COR-L47 (cell line): ENCODE results near the gene GATA5.
A peak's percentile ranks its signal among the peaks of the same experiment; 100 is the strongest.
"Not testable (repeated sequence)": the region's sequence is repeated elsewhere in the genome, so short reads cannot be mapped to it uniquely, and the experiment has no call there.

ENCODE experiments used
- DNase-seq: peaks from one replicate; lab custom pipeline; 2025; lab: John Stamatoyannopoulos, UW

Gene GATA5

DNA sequence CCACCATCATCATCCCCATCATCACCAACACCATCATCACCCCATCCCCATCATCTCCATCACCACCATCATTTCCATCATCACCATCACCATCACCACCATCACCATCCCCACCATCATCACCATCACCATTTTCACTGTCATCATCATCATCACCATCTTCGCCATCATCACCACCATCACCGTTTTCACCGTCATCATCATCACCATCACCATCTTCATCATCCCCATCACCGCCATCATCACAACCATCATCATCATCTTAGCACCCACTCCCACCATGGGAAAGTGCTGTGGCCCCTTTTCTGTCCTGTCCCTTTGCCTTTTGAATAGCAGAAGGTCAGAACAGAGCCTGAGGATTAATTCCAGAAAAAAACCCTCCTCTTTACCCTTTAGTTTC lies 28.5 kb upstream of the GATA5 start:
- DNase-seq, result no peak

DNA sequence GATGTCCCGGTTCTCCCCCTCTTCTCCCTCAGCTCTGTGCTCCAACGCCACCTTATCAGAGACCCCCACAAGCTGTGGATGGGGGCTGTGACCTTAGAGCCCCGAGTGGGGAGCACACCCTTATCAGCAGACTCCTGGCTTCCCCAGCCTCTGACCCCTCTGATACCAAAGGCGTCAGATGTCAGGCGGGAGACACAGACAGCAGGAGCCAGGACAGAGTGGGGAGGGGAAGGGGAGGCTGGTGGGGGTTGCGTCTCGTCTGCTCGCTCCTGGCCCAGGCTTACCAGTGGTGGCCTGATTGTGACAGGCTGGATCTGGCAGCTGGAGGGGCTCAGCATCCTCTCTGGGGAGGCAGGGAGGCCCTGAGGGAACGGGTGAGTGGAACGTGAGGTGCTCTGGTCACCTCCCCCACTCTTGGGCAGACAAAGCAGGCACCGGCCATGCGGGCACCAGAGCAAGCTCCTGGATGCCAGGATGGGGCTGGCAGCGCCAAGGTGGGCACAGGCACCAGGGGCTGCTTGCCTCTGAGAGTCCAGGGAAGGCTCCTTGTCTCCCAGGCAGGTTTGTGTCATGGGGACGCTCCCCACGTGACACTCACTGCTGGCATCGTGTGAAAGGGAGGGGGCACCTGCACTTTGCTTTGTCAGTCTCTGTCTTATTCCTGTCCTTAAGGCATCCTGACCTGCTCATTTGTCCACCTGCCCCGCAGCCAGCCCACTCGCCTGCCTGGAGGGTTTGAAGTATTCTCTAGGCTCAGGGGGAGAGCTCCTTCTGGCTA lies 27.8 kb upstream of the GATA5 start:
- no peak for DNase-seq

DNA sequence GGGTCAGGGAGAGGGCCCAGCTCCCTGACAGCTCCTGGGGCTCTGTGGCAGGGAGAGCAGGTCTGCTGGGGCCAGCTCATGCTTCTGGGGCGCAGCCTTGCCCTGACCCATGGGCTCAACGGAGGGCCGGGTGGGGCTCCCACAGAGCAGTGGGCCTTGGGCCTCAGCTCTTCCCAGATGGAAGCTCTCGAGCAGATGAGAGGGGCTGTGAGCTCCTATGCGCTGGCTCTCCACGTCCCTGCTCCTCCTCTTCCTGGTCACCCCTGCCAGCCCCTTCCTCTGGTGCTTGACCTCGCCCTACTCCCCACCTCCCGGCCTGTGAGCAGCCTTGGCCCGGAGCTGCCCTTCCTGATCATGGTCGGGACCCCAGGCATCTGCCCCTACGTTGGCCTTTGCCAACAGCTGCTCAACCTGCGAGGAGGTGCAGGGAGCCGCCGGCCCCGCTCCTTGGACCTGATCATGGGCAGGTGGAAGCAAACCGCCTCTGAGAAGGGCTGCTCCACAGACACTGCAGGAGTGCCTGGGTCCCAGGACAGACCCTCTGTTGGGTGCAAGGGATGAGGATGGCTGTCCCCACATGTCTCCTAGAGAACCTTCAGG lies 26.8 kb upstream of the GATA5 start:
- no peak for DNase-seq

DNA sequence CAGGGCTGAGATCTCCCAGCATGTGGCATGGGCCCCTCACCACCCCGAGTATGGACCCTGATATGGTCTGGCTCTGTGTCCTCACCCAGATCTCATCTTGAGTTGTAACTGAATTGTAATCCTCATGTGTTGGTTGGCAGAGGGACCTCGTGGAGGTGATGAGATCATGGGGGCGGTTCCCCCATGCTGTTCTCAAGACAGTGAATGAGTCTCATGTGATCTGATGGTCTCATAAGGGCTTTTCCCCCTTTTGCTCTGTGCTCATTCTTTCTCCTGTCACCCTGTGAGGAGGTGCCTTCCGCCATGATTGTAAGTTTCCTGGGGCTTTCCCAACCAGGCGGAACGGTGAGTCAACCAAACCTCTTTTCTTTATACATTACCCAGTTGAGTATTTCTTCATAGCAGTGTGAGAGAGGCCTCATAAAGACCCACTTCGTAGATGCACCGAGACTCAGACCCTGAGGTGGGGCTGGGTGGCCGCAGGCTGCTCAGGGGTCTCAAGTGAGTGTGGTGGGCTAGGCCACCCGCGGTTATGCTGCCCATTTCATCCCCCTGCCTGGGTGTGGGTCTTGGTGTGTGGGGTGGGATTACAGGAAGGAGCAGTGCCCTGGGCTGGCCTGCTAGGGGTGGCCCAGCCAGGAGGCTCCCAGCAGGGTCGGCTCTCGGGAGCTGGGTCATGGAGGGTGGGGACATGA lies 26.2 kb upstream of the GATA5 start:
- DNase-seq, result no peak

DNA sequence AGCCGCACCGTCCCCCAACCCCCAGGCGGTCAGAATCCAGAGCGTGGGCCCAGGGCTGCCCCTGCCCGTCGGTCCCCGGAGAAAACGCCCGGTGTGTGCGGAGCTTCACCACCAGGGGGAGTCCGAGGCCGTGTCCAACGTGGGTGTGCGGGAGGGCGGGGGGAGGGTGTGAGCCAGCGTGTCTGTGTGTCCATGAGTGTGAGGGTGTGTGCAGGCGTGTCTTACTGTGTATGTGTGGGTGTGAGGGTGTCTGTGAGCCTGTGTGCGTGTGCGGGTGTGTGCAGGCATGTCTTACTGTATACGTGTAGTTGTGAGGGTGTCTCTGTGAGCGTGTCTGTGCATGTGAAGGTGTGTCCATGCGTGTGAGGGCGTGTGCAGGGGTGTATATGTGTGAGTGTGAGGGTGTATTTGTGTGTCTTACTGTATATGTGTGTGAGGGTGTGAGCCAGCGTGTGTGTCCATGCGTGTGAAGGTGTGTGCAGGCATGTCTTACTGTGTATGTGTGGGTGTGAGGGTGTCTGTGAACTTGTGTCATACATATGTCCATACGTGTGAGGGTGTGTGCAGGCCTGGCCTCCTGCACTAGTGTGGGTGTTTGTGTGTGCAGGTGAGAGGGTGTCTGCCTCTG lies 24.6 kb upstream of the GATA5 start:
- peak; percentile 52 for DNase-seq

DNA sequence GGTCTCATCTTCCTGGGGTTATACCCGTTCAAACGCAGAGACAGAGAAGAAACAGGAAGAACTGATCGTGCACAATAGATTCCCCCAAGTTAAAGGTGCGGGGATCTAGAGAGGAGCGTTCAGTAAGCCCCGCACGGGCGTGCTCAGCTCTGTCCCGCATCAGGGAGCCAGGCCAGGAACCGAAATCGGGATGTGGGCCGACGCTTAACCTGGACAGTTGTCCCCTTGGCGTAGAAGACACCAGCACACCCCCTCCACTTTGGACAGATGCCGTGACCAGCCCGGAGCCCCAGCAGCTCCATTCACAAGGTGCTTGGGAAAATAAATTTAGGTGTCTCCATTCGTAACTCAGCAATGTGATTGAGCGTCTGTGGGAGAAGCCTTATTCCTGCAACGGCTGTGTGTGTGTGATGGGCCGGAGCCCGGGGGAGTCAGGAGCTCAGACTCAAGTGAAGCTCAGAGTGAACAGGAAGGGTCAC lies 24.0 kb upstream of the GATA5 start:
- DNase-seq, result no peak

DNA sequence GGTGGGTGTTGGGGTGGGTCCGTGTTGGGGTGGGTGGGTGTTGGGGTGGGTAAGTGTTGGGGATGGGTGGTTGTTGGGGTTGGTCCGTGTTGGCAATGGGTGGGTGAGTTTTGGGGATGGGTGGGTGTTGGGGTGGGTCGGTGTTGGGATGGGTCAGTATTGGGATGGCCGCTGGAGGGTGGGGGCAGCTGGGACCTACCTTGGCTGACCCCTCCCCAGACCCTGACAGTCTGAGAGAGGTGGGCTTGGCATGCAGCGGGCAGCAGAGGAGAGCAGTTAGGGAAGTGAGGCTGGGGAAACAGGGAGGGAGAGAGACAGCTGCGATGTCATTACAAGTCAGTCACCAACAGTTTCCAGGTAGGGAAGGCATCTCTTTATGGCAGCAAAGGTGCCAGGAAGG lies 23.1 kb upstream of the GATA5 start:
- no peak for DNase-seq

DNA sequence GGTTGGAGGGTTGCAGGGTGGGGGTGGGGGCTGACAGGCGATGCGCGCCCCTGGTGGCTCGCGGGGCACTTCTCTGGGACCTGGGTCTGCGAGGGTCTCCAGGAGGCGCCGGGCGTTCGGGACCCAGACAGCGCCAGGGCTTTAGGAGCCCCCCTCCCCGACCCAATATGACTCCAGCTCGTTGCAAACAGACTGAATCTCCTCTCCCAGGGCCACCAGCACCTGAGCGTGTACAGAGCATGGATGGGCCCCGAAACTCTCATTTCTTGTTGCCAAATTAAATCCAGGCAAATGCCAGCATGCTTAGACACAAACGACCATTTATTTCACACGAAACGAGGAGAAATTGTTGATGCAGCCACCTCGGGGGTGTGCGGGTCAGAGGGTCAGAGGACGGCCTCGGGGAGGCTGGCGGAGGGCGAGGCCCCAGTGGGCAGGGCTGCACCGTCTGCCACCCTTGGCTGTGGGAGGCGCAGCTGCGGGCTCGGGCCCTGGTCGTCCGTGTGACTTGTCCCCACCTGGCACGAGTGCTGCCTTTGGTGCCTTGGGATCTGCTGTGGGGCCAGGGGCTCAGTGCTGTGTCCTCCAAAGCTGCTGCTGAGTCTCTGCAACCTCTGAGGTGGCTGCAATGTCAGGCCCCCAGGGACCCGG lies 20.9 kb upstream of the GATA5 start:
- no peak for DNase-seq

DNA sequence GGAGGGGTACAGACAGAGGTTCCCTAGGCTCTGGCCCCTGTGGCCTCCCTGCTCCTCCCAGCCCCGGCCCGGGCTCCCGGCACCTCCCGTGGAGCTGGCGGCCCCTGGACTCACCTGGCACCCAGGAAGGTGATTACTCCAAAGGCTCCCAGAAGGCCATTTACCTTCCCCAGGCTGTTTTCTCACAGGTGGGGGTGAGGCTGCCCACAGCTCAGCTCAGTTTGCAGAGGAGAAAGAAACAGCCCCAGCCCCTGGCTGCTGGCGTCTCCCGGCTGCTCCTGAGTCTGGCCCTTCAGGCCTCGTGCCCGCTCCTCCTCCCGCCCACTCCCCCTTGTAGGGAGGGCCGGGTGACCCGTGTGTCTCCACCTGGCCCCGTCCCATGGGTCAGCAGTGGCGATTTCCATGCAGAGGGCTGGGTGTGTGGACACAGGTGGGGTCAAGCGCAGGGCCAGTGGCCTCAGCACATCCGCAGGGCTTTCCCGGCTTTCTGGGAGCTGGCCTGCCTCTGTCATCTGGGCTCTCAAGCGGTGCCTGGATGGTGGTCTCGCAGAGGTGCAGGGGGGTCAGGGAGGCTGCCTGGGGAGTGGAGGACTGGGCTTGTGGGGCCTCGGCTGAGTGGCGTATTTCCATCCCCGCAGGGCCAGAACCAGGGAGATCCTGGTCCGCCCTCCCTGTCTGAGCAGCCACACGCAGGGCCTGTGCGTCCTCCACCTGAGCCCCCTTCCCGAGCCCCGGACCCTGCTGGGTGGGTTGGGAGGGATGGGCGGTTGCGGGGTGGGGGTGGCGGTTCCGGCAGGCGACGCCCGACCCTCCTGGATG lies 20.2 kb upstream of the GATA5 start:
- DNase-seq, result no peak

DNA sequence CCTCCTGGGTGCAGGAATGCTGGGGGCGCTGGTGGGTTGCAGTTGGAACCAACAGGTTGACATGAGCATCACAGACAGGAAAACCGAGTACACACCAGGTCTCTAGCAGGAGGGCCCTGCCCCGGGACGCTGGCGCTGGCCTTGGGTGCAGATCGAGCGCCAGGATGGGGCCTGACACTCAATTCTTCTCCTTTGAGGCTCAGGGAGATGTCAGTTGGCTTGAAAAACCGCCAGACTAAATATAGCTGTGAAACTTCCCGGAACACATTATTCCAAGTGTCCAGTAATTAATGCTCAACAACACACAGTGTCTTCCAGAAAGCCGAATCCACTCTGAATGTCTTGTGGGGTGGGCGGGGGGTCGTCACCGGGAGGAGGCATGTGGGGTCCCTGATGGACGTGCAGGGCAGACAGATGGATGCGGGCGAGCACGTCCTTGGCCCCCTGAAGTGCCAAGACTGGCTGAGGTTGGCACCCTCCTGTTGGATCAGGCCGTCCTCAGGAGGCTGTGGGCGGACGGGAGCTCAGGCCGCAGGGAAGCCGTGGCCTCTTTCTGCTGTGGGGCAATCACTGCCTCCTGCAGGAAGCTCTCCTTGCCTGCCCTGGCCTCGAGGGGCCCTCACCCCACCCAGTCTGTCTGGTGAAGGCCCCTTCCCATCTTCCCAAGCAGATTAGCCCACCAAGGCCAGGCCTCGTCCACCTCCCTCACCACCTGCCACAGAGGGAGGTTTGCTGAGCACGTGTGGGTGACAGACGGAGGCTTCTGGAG lies 19.4 kb upstream of the GATA5 start:
- no peak for DNase-seq

DNA sequence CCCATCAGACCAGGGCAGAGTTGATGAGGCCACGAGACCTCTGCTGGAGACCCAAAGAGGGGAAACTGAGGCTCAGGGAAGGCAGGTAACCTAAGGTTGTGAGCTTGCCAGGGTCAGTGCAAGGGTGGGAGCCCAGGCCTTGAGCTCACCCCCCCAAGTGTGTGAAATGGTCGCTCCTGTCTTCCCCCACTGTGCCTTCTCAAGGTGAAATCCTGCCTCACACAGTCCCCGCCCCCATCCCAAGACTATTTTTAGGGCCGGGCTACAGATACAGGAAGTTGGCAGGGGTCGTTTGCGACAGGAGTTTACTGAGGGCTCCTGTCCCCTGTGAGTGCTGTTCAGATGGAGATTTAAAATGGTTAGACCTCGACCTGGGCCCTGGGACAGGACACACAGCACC lies 18.7 kb upstream of the GATA5 start:
- no peak for DNase-seq

DNA sequence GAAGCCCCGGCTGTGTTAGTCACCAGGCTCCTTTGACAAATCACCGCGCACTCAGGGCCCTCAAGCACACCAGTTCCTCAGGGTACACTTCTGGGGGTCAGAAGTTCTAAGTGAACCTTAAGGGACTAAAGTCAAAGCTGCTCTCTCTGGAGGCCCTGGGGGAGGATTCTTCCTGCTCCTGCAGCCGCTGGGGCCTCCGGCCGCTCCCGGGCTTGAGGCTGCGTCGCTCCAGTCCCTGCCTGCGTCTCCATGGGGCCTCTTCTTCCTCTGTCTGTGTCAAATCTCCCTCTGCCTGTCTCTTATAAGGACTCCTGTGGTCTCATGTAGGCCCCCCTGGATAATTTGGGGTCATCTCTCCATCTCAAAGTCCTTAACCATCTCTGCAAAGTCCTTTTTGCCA lies 18.1 kb upstream of the GATA5 start:
- DNase-seq, result no peak

DNA sequence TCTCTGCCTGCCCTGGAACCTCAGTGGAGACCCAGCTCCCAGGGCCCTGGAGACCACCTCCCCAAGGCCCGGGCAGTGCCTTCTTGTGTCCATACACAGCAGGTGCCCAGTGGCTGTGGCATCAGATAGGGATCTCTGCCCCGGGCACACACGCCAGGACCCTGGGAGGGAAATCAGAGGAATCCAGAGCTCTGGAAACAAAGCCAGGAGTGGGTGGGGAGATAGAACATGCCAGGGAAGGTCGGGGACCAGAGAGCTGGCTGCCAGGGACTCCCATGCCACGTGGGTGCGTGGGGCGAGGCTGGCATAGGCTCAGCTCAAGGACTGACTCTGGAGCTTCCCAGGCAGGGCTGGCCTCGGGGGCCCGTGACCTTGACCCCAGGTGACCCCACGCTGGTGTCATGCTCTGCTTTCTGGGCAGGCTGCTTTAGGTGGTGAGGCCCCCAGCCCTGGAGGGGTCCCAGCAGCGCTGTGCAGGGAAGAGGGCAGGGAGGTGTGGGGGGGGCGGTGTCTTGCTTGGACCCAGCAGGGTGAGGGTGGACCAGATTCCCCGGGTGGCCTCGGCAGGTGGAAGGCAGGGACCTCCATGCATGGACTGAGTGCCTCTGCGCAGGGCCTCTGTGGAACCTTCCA lies 17.6 kb upstream of the GATA5 start:
- DNase-seq, result no peak

DNA sequence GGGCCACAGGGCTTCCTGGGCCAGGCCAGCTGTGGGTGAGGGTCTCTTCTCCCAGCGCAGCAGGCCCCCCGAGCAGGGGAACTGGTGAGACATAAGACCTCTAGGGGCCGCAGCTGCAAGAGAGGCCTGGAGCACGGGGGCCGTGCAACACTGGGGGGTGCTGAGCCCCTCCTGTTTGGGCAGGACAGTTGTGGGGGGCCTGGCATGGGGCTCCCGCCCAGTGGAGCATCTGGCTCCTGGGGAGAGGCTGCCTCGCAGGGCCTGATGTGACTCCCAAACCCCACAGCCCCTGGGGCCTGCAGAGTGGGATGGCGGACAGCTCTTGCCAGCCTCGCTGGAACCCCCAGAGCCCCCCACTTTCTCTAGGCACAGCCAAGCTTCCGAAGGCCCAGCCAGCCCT lies 16.9 kb upstream of the GATA5 start:
- DNase-seq, result no peak

DNA sequence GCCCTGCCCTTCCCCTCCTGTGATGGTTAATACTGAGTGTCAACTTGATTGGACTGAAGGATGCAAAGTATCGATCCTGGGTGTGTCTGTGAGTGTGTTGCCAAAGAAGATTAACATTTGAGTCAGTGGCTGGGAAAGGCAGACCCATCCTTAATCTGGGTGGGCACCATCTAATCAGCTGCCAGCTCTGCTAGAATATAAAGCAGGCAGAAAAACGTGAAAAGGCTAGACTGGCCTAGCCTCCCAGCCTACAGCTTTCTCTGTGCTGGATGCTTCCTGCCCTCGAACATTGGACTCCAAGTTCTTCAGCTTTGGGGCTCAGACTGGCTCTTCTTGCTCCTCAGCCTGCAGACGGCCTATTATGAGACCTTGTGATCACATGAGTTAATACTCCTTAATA lies 15.0 kb upstream of the GATA5 start:
- not testable (repeated sequence) for DNase-seq

DNA sequence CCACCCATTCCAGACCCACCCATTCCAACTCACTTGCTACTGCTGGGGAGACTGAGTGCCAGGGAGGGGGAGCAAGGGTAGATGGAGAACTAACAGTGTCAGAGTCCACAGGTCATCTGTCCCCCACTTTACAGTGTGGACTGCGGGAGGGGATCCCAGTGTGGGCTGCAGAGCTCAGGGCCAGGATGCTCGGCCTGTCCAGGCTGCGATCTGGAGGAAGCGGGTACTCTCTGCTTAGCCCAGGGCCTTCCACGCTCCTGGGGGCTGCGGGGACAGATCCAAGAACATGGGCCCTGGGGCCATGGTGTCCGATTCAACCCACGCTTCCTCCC lies 14.1 kb upstream of the GATA5 start:
- DNase-seq, result no peak

DNA sequence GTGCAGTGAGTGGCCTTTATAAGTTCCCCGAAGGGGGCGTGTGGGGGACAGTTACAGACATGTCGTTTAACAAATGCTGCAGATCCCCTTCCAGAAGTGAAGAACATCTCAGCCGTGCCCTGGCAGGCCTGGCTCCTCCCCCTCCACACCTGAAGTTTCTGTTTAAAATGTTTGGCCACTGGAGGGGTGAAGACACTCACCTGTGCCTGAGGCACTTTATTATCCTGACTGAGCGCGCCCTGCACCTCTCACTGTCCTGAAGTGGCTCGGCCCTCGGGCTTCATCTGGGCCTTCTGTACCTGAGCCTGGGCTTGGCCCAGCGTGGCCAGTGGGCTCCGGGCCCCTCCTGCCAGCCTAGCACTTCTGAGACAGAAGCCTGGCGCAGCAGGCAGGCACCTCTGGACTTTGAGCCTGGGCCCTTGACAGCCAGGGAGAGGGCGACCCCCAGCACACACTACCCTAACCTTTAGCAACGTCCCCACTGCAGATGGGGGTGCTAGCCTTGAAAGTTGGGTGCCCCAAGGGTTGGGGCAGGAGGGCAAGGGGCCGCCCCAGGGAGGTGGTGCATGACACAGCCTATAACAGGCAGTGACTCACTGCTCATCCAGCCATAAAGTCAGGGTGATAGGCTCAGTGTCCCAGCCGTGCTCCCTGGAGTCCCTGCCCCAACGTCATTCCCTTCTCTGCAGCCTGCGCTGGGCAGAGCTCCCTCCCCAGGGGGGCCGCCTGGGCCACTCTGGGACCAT lies 13.6 kb upstream of the GATA5 start:
- no peak for DNase-seq

DNA sequence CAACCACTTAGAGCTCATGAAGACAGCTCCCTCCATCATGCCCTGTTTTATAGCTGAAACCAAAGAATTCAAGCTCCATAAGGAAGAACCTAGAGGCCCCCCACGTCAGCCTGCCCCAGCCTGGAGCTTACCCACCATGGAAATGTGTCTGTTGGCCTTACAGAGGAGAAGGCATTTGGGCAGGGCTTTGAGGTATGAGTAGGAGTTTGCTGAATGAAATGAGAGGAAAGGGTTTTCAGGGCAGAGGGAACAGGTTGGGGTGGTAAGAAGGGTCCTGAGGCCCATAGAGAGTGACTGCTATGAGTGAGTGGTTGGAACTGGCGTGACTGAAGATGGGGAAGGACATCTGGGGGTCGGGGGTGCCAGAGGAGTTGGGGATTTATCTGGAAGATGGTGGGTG lies 12.7 kb upstream of the GATA5 start:
- DNase-seq, result no peak

DNA sequence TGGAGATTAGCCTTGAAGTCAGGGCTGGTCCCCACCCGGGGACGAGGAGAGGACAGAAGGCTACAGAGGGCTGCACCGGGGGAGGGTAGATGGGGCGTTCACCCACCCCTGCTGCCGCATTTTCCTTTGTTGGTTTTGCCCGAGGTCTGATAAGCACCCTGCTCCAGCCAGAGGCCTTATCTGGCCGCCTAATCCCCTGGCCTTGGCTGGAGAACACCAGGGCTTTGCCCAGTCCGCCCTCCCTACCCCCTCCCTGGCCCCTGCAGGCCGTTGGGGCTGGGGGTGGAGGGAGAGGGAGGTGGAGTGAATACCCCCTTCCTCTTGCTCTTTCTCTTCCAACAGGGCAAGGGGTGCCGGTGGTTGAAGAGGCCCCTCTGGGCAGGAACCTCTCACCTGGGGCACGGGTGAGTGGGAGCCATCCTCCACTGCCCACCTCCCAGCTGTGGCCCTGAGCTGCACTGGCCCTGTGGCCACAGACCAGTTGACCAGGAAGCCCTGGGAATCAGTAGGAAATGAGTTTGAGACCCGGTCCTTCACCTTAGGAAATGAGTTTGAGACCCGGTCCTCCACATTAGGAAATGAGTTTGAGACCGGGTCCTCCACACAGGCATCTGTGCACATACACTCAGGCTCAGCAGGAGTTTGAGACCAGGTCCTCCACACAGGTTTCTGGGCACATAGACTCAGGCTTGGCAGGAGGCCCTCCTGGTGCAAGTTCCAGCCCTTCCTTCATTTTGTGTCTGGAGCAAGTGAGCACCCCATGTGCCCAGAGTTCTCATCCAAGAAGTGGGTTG lies 12.0 kb upstream of the GATA5 start:
- DNase-seq, result no peak
